B cell (primary cell): Measurements from ENCODE around the gene ADCY10. TPM values are rescaled to one million over a fixed set of nuclear protein-coding genes. Genes with fewer than 3 reads are reported as not detected.

Experiments used
- ATAC-seq: fragments of 200-7000 bp; cut with Tn5 transposase; one replicate; pipeline ENCODE4 v1.10.0; 2021; ENCODE audit warnings: low read depth, mild to moderate bottlenecking, moderate number of reproducible peaks, moderate library complexity
- CTCF ChIA-PET: fragments of 350-600 bp; sonication (Branson Sonifier 250); formaldehyde crosslinking; loops from one replicate; lab custom pipeline; 2021; ENCODE audit warnings: antibody characterized with exemption, inconsistent platforms; lab: Charles Lee
- POLR2A ChIA-PET: fragments of 350-600 bp; sonication (Branson Sonifier 250); formaldehyde crosslinking; loops from one replicate; lab custom pipeline; 2021; ENCODE audit warnings: antibody characterized with exemption; lab: Charles Lee
- DNase-seq: peaks from one replicate; pipeline ENCODE4 v3.0.0; 2013
- H2AFZ ChIP-seq: 2 replicates; pipeline ENCODE4 v1.6.1; 2012; ENCODE audit warnings: mild to moderate bottlenecking, low read depth, low read length; ENCODE audit not compliant: insufficient read depth, poor library complexity, severe bottlenecking
- H3K27ac ChIP-seq, 2 donors: 1 replicate in 1 of 2; 2 replicates in 1 of 2; pipeline ENCODE4 v1.5.1; 2012 to 2013; ENCODE audit warnings: low read length in 2 of 2, mild to moderate bottlenecking in 2 of 2, moderate library complexity in 1 of 2
- H3K27me3 ChIP-seq, 4 experiments: fragments of 200-600 bp in 1 of 4; sonication (generic) in 1 of 4; replicated peaks in 1 of 4; 1 replicate in 2 of 4; 2 replicates in 2 of 4; pipeline versions ENCODE4 v1.6.1 to v1.7.0; 2013 to 2016; ENCODE audit warnings: low read length in 3 of 4, mild to moderate bottlenecking in 2 of 4, mixed read lengths in 1 of 4, moderate library complexity in 1 of 4; ENCODE audit not compliant: insufficient read depth in 4 of 4, control insufficient read depth in 3 of 4; ENCODE audit errors: control extremely low read depth in 1 of 4
- H3K36me3 ChIP-seq, 2 experiments: replicated peaks in 1 of 2; 1 replicate in 1 of 2; 2 replicates in 1 of 2; pipeline versions ENCODE4 v1.6.1 to v1.7.1; 2013; ENCODE audit warnings: low read length in 1 of 2; ENCODE audit not compliant: insufficient read depth in 2 of 2, control insufficient read depth in 1 of 2; ENCODE audit errors: control extremely low read depth in 1 of 2, extremely low read depth in 1 of 2
- H3K4me1 ChIP-seq, 2 donors: fragments of 200-600 bp in 1 of 2; sonication (generic) in 1 of 2; 1 replicate in 1 of 2; 2 replicates in 1 of 2; pipeline versions ENCODE4 v1.5.1 to v1.6.1; 2013 to 2017; ENCODE audit warnings: low read length in 2 of 2; ENCODE audit not compliant: control insufficient read depth in 2 of 2, insufficient read depth in 2 of 2
- H3K4me2 ChIP-seq: replicated peaks from 2 replicates; pipeline ENCODE3; 2012; ENCODE audit warnings: mild to moderate bottlenecking, low read depth, low read length; ENCODE audit not compliant: poor library complexity, severe bottlenecking
- H3K4me3 ChIP-seq, 5 experiments: fragments of 200-600 bp in 1 of 5; sonication (generic) in 1 of 5; 1 replicate in 3 of 5; 2 replicates in 2 of 5; pipeline versions ENCODE4 v1.5.1 to v1.7.0; 2011 to 2016; ENCODE audit warnings: low read length in 4 of 5, mild to moderate bottlenecking in 4 of 5, low read depth in 2 of 5, control low read depth in 1 of 5, moderate library complexity in 1 of 5; ENCODE audit not compliant: insufficient read depth in 1 of 5; ENCODE audit errors: control extremely low read depth in 1 of 5, extremely low read depth in 1 of 5
- H3K79me2 ChIP-seq: fragments of 200-600 bp; sonication (generic); one replicate; pipeline ENCODE4 v1.6.0; 2016; ENCODE audit warnings: low read length; ENCODE audit not compliant: control insufficient read depth, insufficient read depth
- H3K9ac ChIP-seq: fragments of 200-600 bp; sonication (generic); 2 replicates; pipeline ENCODE4 v1.6.1; 2017; ENCODE audit warnings: mild to moderate bottlenecking, low read length, moderate library complexity
- H3K9me3 ChIP-seq, 3 donors: one replicate each; pipeline versions ENCODE4 v1.6.1 to v1.7.1; 2013; ENCODE audit warnings: low read length in 2 of 3; ENCODE audit not compliant: control insufficient read depth in 2 of 3, insufficient read depth in 1 of 3; ENCODE audit errors: control extremely low read depth in 1 of 3
- H4K20me1 ChIP-seq: 2 replicates; pipeline ENCODE4 v1.6.0; 2012; ENCODE audit warnings: mild to moderate bottlenecking, low read length; ENCODE audit not compliant: insufficient read depth, control insufficient read depth, poor library complexity, severe bottlenecking
- H3K27ac Mint-ChIP-seq: one replicate; pipeline ENCODE4 v1.8.0; 2021; ENCODE audit warnings: mixed read lengths
- H3K27me3 Mint-ChIP-seq: one replicate; pipeline ENCODE4 v1.8.0; 2021; ENCODE audit warnings: mixed read lengths
- H3K4me1 Mint-ChIP-seq: one replicate; pipeline ENCODE4 v1.8.0; 2021; ENCODE audit warnings: mixed read lengths
- H3K4me3 Mint-ChIP-seq: one replicate; pipeline ENCODE4 v1.8.0; 2021; ENCODE audit warnings: mixed read lengths
- H3K9me3 Mint-ChIP-seq: one replicate; pipeline ENCODE4 v1.8.0; 2022; ENCODE audit warnings: mixed read lengths; ENCODE audit not compliant: insufficient read depth
- CTCF ChIP-seq: fragments of 200-600 bp; IDR thresholded peaks from one replicate; pipeline ENCODE4 v1.8.0; 2022; ENCODE audit warnings: antibody characterized with exemption, mild to moderate bottlenecking
- EZH2 ChIP-seq: IDR thresholded peaks from 2 replicates; pipeline ENCODE4 v1.6.1; 2012; ENCODE audit warnings: borderline replicate concordance, low read depth, mild to moderate bottlenecking, moderate library complexity, low read length; ENCODE audit not compliant: insufficient read depth, poor library complexity, severe bottlenecking
- WGBS: methylation state at CpG from one replicate; pipeline ENCODE4 v1.1.5; 2013; ENCODE audit warnings: missing lambda C conversion rate; ENCODE audit not compliant: insufficient coverage; 5-methylcytosine and 5-hydroxymethylcytosine counted together
- intact Hi-C: fragments of 100-400 bp; cut with micrococcal nuclease; formaldehyde crosslinking; loops from one replicate; pipeline ENCODE4 v1.10.0; 2022
- polyA plus RNA-seq: library from polyadenylated mRNA; depleted of rRNA; stranded (reverse); fragments of >200 nt; gene quantifications from 2 replicates; pipeline ENCODE4 v1.2.3, GENCODE V29; 2012
- total RNA-seq, 2 donors: library from RNA; stranded (reverse); fragments of 120-200 nt in 1 of 2; gene quantifications; 1 replicate in 1 of 2; 2 replicates in 1 of 2; pipeline versions ENCODE4 v1.2.3 to v1.2.4, GENCODE V29; 2013 to 2022

Gene ADCY10
- total and polyA plus RNA-seq, 2 donors (not counting 1 experiment from before 2014, with no cell fraction given) = 0.15 TPM; not detected in 1

- no peak overlapping the region for H3K9ac ChIP-seq
- Mint-ChIP-seq H3K27me3 (no peaks in the 10 kb centered on the region), H3K27ac (no peak overlapping the region), H3K9me3 (no peaks in the 10 kb centered on the region), H3K4me3 (no peak overlapping the region), H3K4me1 (no peaks in the 10 kb centered on the region)
- H3K4me1 ChIP-seq = no peaks in the 10 kb centered on the region
- ChIA-PET POLR2A (no interaction called here), CTCF (no interaction called here)
- H3K9me3 ChIP-seq = no peaks in the 10 kb centered on the region
- H3K36me3 ChIP-seq = no peaks in the 10 kb centered on the region
- intact Hi-C loops = no loop called here
- no peaks in the 10 kb centered on the region for H4K20me1 ChIP-seq
- no peak overlapping the region for H2AFZ ChIP-seq
- WGBS = no CpG with 5 or more reads among the region's 1 CpG
- no peak overlapping the region for H3K4me2 ChIP-seq
- TF ChIP-seq CTCF = no peak
- no peak for TF ChIP-seq EZH2
- H3K27me3 ChIP-seq = no peaks in the 10 kb centered on the region
- no peak overlapping the region for H3K27ac ChIP-seq
- H3K4me3 ChIP-seq = no peak overlapping the region
- ATAC-seq = no peak
- no peak for DNase-seq
- H3K79me2 ChIP-seq = no peaks in the 10 kb centered on the region
These were observed 51.4 kb downstream of the ADCY10 start for GRCh38 chr1:167862432-167863076.

- H3K4me1 ChIP-seq = no peaks in the 10 kb centered on the region
- TF ChIP-seq CTCF (no peak), EZH2 (no peak)
- ChIA-PET CTCF (no interaction called here), POLR2A (no interaction called here)
- H3K27me3 Mint-ChIP-seq = no peaks in the 10 kb centered on the region
- H3K36me3 ChIP-seq = no peaks in the 10 kb centered on the region
- H3K27ac ChIP-seq = no peak overlapping the region
- H3K79me2 ChIP-seq = no peaks in the 10 kb centered on the region
- no peaks in the 10 kb centered on the region for H3K9me3 Mint-ChIP-seq
- H2AFZ ChIP-seq = no peak overlapping the region
- H3K9me3 ChIP-seq = no peaks in the 10 kb centered on the region
- H3K4me2 ChIP-seq = no peak overlapping the region
- H3K27me3 ChIP-seq = no peaks in the 10 kb centered on the region
- no peak overlapping the region for H3K9ac ChIP-seq
- WGBS = no CpG with 5 or more reads among the region's 8 CpGs
- ATAC-seq (no peak), DNase-seq (no peak)
- intact Hi-C loops = no loop called here
- H3K27ac Mint-ChIP-seq = no peak overlapping the region
- H3K4me1 Mint-ChIP-seq = no peaks in the 10 kb centered on the region
- H3K4me3 ChIP-seq = no peak overlapping the region
- H4K20me1 ChIP-seq = no peaks in the 10 kb centered on the region
- no peak overlapping the region for H3K4me3 Mint-ChIP-seq
These were observed 52.1 kb downstream of the ADCY10 start for GRCh38 chr1:167861664-167862381.
